Measurements from ENCODE around the gene PKLR.
"Not testable (repeated sequence)": the region's sequence is repeated elsewhere in the genome, so short reads cannot be mapped to it uniquely, and the experiment has no call there.

Gene PKLR

GRCh38 chr1:155301342-155301841 is at the start of gene PKLR:
Gene PKLR (minus strand): TSS chr1:155301438. CDS start chr1:155301395, 43 bp downstream.
- DNase-seq, result no peak

- no peak for DNase-seq
Measured at GRCh38 chr1:155342842-155343241, 41.6 kb upstream of the PKLR start.

- no peak for DNase-seq
Measured at GRCh38 chr1:155339515-155340097, 38.4 kb upstream of the PKLR start.

GRCh38 chr1:155334962-155335361 is 33.7 kb upstream of the PKLR start:
- DNase-seq, result no peak

- peak in 1 of 3 experiments; percentile 55 for DNase-seq
Measured at GRCh38 chr1:155329980-155330598, 28.9 kb upstream of the PKLR start.

GRCh38 chr1:155328856-155329255 is 27.6 kb upstream of the PKLR start:
- DNase-seq, result not testable (repeated sequence)

- no peak for DNase-seq
Measured at GRCh38 chr1:155327981-155328380, 26.7 kb upstream of the PKLR start.

- DNase-seq, result no peak
Measured at GRCh38 chr1:155326631-155327037, 25.4 kb upstream of the PKLR start.

- DNase-seq, result no peak
Measured at GRCh38 chr1:155326020-155326526, 24.8 kb upstream of the PKLR start.

GRCh38 chr1:155325603-155325893 is 24.3 kb upstream of the PKLR start:
- no peak for DNase-seq

GRCh38 chr1:155324717-155325602 is 23.7 kb upstream of the PKLR start:
- DNase-seq, result peak; percentile 68 to 72 (median 68)

- peak; percentile 89 to 97 (median 90) for DNase-seq
Measured at GRCh38 chr1:155324037-155324716, 22.9 kb upstream of the PKLR start.

GRCh38 chr1:155323729-155324036 is 22.4 kb upstream of the PKLR start:
- DNase-seq, result peak; percentile 76 to 92 (median 80)

GRCh38 chr1:155322953-155323728 is 21.9 kb upstream of the PKLR start:
- peak; percentile 82 to 95 (median 89) for DNase-seq

- DNase-seq, result peak in 2 of 3 experiments; percentile 46 to 49
Measured at GRCh38 chr1:155322571-155322952, 21.3 kb upstream of the PKLR start.

GRCh38 chr1:155321639-155322503 is 20.6 kb upstream of the PKLR start:
- peak in 1 of 3 experiments; percentile 43 for DNase-seq

GRCh38 chr1:155320661-155321617 is 19.7 kb upstream of the PKLR start, which contains the start of gene RUSC1:
Gene RUSC1 (plus strand): TSS chr1:155320894. CDS start chr1:155321774, 880 bp downstream.
- DNase-seq, result peak in 1 of 3 experiments; percentile 97

- DNase-seq, result no peak
Measured at GRCh38 chr1:155320252-155320651, 19.0 kb upstream of the PKLR start.

- DNase-seq, result no peak
Measured at GRCh38 chr1:155319536-155319935, 18.3 kb upstream of the PKLR start.

GRCh38 chr1:155318082-155318481 is 16.8 kb upstream of the PKLR start:
- DNase-seq, result no peak

Measured in NCI-H1417 (cell line).